Upper lobe of left lung (tissue), 4 donors: ENCODE data around the gene ZNF708.

ENCODE experiments used
- EP300 ChIP-seq, 4 donors: sonication (generic); formaldehyde crosslinking; IDR thresholded peaks; one replicate each; pipeline ENCODE4 v1.5.1; 2017; ENCODE audit warnings: antibody characterized with exemption in 4 of 4, control low read depth in 2 of 4
- POLR2AphosphoS5 ChIP-seq, 2 donors: sonication (generic); formaldehyde crosslinking; IDR thresholded peaks; one replicate each; pipeline ENCODE4 v1.5.1; 2017; ENCODE audit warnings: antibody characterized with exemption in 2 of 2
- TF ChIP-seq, protein P1 (sequence below), 6 experiments: fragments of 450-650 bp in 4 of 6; fragments of 200-600 bp in 2 of 6; sonication (generic) in 2 of 6; IDR thresholded peaks; one replicate each; pipeline ENCODE4 v1.5.1; 2016 to 2019; ENCODE audit warnings: antibody characterized with exemption in 6 of 6

DNA sequence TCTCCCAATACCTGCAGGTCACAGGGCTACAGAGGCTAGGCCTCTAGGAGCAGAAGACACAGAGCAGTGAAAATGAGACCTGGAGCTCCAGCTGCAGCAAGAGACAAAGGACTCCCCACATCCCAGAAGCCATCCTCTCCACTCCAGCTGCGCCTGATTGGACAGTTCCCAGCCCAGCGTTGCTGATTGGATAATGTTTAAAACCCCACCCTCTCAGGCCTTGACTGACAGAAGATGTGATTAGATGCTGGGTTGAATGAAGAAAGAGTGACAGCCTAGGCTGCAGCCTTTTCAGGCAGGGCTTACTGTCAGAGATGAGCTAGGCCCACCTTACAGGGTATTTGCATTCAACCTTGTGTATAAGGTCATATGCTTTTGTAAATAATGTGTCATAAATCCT is 59.4 kb downstream of the ZNF708 start:
- TF ChIP-seq, protein P1, sequence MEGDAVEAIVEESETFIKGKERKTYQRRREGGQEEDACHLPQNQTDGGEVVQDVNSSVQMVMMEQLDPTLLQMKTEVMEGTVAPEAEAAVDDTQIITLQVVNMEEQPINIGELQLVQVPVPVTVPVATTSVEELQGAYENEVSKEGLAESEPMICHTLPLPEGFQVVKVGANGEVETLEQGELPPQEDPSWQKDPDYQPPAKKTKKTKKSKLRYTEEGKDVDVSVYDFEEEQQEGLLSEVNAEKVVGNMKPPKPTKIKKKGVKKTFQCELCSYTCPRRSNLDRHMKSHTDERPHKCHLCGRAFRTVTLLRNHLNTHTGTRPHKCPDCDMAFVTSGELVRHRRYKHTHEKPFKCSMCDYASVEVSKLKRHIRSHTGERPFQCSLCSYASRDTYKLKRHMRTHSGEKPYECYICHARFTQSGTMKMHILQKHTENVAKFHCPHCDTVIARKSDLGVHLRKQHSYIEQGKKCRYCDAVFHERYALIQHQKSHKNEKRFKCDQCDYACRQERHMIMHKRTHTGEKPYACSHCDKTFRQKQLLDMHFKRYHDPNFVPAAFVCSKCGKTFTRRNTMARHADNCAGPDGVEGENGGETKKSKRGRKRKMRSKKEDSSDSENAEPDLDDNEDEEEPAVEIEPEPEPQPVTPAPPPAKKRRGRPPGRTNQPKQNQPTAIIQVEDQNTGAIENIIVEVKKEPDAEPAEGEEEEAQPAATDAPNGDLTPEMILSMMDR (IDR thresholded peaks at IDR 0.05), result no peak
- TF ChIP-seq POLR2AphosphoS5 (IDR thresholded peaks at IDR 0.05), result no peak
- no peak for TF ChIP-seq EP300 (IDR thresholded peaks at IDR 0.05)
